ENCODE results near the gene TPGS1.

Gene TPGS1

DNA sequence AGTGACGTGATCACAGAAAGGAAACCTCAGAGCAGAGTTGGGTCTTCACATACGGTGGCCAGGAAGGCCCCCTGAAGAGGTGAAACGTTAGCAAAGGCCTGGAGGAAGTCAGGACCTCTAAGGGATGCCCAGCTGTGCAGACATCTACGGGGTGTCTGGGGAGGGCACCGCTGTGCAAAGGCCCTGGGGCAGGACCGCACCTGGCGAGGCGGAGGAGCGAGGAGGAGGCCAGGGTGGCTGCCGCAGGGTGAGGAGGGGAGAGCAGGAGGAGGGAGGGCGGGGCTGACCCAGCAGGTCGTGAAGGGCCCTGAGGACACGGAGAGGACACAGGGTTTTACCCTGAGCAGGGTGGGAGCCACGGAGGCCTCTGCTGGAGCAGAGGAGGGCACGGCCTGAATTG, 22.8 kb upstream of the TPGS1 start:
- H3K4me1 ChIP-seq (ENCODE audit: insufficient read depth, poor library complexity, severe bottlenecking) = no peaks in the 10 kb centered on the region
- no peak for TF ChIP-seq CTCF (IDR thresholded peaks at IDR 0.05; ENCODE audit: poor library complexity, severe bottlenecking)
- H3K27me3 ChIP-seq (ENCODE audit: insufficient read depth, poor library complexity, severe bottlenecking) = peaks cover 20% of the 10 kb centered on the region
- no peaks in the 10 kb centered on the region for H3K36me3 ChIP-seq (ENCODE audit: low read depth)
- no peak overlapping the region for H3K27ac ChIP-seq (ENCODE audit: poor library complexity, severe bottlenecking)
- ATAC-seq (ENCODE audit: low read depth) (no peak), DNase-seq (ENCODE audit: low spot score) (no peak)
- H3K9me3 ChIP-seq (ENCODE audit: severe bottlenecking) = no peaks in the 10 kb centered on the region
- H3K4me3 ChIP-seq (ENCODE audit: severe bottlenecking) = no peak overlapping the region

GRCh38 chr19:485077-485476, 22.2 kb upstream of the TPGS1 start:
- no peak for DNase-seq (ENCODE audit: low spot score)
- no peaks in the 10 kb centered on the region for H3K9me3 ChIP-seq (ENCODE audit: severe bottlenecking)
- no peak for ATAC-seq (ENCODE audit: low read depth)
- no peak overlapping the region for H3K27ac ChIP-seq (ENCODE audit: poor library complexity, severe bottlenecking)
- no peak for TF ChIP-seq CTCF (IDR thresholded peaks at IDR 0.05; ENCODE audit: poor library complexity, severe bottlenecking)
- no peaks in the 10 kb centered on the region for H3K36me3 ChIP-seq (ENCODE audit: low read depth)
- no peak overlapping the region for H3K4me3 ChIP-seq (ENCODE audit: severe bottlenecking)
- H3K4me1 ChIP-seq (ENCODE audit: insufficient read depth, poor library complexity, severe bottlenecking) = no peaks in the 10 kb centered on the region
- peaks cover 20% of the 10 kb centered on the region for H3K27me3 ChIP-seq (ENCODE audit: insufficient read depth, poor library complexity, severe bottlenecking)

- H3K9me3 ChIP-seq (ENCODE audit: severe bottlenecking) = no peaks in the 10 kb centered on the region
- H3K4me3 ChIP-seq (ENCODE audit: severe bottlenecking) = no peak overlapping the region
- no peaks in the 10 kb centered on the region for H3K4me1 ChIP-seq (ENCODE audit: insufficient read depth, poor library complexity, severe bottlenecking)
- H3K27ac ChIP-seq (ENCODE audit: poor library complexity, severe bottlenecking) = no peak overlapping the region
- peaks cover 20% of the 10 kb centered on the region for H3K27me3 ChIP-seq (ENCODE audit: insufficient read depth, poor library complexity, severe bottlenecking)
- DNase-seq (ENCODE audit: low spot score) = no peak
- H3K36me3 ChIP-seq (ENCODE audit: low read depth) = no peaks in the 10 kb centered on the region
- peak; percentile 19; the same call in 1 of the 3 replicates for ATAC-seq (ENCODE audit: low read depth)
- TF ChIP-seq CTCF (IDR thresholded peaks at IDR 0.05; ENCODE audit: poor library complexity, severe bottlenecking) = no peak
Observed at GRCh38 chr19:485583-486236, 21.6 kb upstream of the TPGS1 start.

DNA sequence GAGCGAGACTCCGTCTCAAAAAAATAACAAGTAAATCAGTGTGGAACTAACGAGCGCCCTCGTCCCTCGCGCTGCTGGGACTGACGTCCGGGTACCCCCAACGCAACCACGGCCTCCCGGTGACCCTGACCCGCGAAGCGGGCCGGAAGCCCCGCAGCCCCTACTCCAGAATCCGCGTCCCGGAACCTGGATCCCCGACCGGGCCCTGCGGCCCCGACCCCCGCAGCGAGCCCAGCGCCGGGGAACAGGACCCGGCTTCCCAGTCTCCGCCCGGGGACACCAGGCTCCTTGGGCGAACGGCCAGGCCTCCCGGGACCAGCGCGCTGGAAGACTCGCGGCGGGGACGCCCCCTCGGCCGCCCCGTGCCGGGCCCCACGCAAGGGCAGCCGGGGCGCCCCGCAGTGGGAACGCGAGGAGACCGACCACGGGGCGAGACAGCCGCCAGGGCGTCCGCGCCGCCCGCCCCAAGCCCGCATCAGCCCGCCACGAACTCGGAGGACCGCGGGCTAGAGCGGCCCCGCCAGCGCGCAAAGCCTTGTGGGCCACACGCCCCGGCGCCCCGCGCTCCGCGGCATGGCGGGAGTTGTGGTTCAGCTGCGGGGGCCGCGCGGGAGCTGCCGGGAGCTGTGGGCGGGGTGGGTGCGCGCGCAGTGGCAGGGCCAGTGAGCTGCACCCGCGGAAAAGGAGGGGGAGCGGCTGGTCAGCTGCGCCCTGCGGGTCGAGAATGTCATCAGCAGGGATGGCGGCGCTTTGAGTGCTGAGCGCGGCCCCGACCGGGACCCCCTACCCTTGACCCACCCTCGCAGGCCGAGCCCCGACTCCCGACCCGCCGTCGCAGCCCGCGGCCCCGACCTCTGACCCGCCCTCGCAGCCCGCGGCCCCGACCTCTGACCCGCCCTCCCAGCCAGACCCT, 18.5 kb upstream of the TPGS1 start:
- peak; percentile 92 for DNase-seq (ENCODE audit: low spot score)
- H3K36me3 ChIP-seq (ENCODE audit: low read depth) = no peaks in the 10 kb centered on the region
- no peaks in the 10 kb centered on the region for H3K4me1 ChIP-seq (ENCODE audit: insufficient read depth, poor library complexity, severe bottlenecking)
- peak; percentile 88 for ATAC-seq (ENCODE audit: low read depth)
- TF ChIP-seq CTCF (IDR thresholded peaks at IDR 0.05; ENCODE audit: poor library complexity, severe bottlenecking) = no peak
- peak overlapping the region; percentile 97 for H3K4me3 ChIP-seq (ENCODE audit: severe bottlenecking)
- no peaks in the 10 kb centered on the region for H3K9me3 ChIP-seq (ENCODE audit: severe bottlenecking)
- H3K27ac ChIP-seq (ENCODE audit: poor library complexity, severe bottlenecking) = peak overlapping the region; percentile 54
- peaks cover 20% of the 10 kb centered on the region for H3K27me3 ChIP-seq (ENCODE audit: insufficient read depth, poor library complexity, severe bottlenecking)

All from RWPE2 (cell line).